ENCODE measurements around the gene NANOGP8. TPM values are rescaled to one million over a fixed set of nuclear protein-coding genes. Genes with fewer than 3 reads are reported as not detected.

Gene NANOGP8
- total RNA-seq, 1 donor from 2014 or later: not detected

GRCh38 chr15:35098737-35099136 lies 13.6 kb upstream of the NANOGP8 start:
- no peak overlapping the region for H3K4me3 ChIP-seq (ENCODE audit: low read depth, low read length)
- no peak for TF ChIP-seq CTCF (conservative IDR thresholded peaks at IDR 0.05; ENCODE audit: low read depth, low read length)
- no peak for DNase-seq (ENCODE audit: low read depth)

- no peak for DNase-seq (ENCODE audit: low read depth)
- H3K4me3 ChIP-seq (ENCODE audit: low read depth, low read length): no peak overlapping the region
- no peak for TF ChIP-seq CTCF (conservative IDR thresholded peaks at IDR 0.05; ENCODE audit: low read depth, low read length)
Observed at GRCh38 chr15:35095941-35096340, 10.8 kb upstream of the NANOGP8 start.

GRCh38 chr15:35092846-35093245 lies 7.8 kb upstream of the NANOGP8 start:
- DNase-seq (ENCODE audit: low read depth): no peak
- no peak for TF ChIP-seq CTCF (conservative IDR thresholded peaks at IDR 0.05; ENCODE audit: low read depth, low read length)
- no peak overlapping the region for H3K4me3 ChIP-seq (ENCODE audit: low read depth, low read length)

GRCh38 chr15:35092311-35092710 lies 7.2 kb upstream of the NANOGP8 start:
- no peak for TF ChIP-seq CTCF (conservative IDR thresholded peaks at IDR 0.05; ENCODE audit: low read depth, low read length)
- no peak overlapping the region for H3K4me3 ChIP-seq (ENCODE audit: low read depth, low read length)
- no peak for DNase-seq (ENCODE audit: low read depth)

- no peak overlapping the region for H3K4me3 ChIP-seq (ENCODE audit: low read depth, low read length)
- no peak for TF ChIP-seq CTCF (conservative IDR thresholded peaks at IDR 0.05; ENCODE audit: low read depth, low read length)
- DNase-seq (ENCODE audit: low read depth): no peak
Observed at GRCh38 chr15:35090104-35090807, 5.2 kb upstream of the NANOGP8 start.

- H3K4me3 ChIP-seq (ENCODE audit: low read depth, low read length): no peak overlapping the region
- DNase-seq (ENCODE audit: low read depth): no peak
- no peak for TF ChIP-seq CTCF (conservative IDR thresholded peaks at IDR 0.05; ENCODE audit: low read depth, low read length)
Observed at GRCh38 chr15:35089551-35089950, 4.5 kb upstream of the NANOGP8 start.

GRCh38 chr15:35088329-35088728 lies 3.2 kb upstream of the NANOGP8 start:
- TF ChIP-seq CTCF (conservative IDR thresholded peaks at IDR 0.05; ENCODE audit: low read depth, low read length): no peak
- H3K4me3 ChIP-seq (ENCODE audit: low read depth, low read length): no peak overlapping the region
- no peak for DNase-seq (ENCODE audit: low read depth)
